ENCODE measurements around the gene TMEM192.
"Not testable (repeated sequence)": the region's sequence is repeated elsewhere in the genome, so short reads cannot be mapped to it uniquely, and the experiment has no call there.

The TMEM192 gene

DNA sequence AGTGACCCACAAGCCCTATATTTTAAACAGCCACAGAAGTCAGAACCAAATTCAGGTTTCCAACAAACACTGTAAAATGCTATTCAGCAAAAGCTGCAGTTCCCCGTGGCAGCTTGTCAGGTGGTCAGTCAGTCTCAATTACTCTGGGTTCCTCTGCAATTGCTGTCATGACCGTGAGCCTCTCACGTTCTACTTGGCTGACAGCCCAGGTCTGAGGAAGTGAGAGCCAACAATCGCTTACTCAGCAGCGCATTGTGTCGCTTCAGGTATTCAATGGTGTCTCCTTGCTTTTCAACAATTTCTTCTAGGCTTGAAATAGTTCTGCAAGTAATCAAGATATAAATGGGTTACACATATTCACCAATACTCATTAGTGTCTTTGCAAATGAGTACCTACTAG, 33.2 kb downstream of the TMEM192 start:
- TF ChIP-seq CTCF (IDR thresholded peaks at IDR 0.05; ENCODE audit: extremely low read depth, insufficient read depth, missing control alignments), result no peak
- in situ Hi-C loops (cut with MboI; ENCODE audit: low pct_unique_long_range_greater_than_20kb, low sequenced_read_pairs, unreplicated experiment), result no loop called here
- DNase-seq (ENCODE audit: low spot score), result peak; percentile 26

- in situ Hi-C loops (cut with MboI; ENCODE audit: low pct_unique_long_range_greater_than_20kb, low sequenced_read_pairs, unreplicated experiment), result no loop called here
- no peak for DNase-seq (ENCODE audit: low spot score)
- TF ChIP-seq CTCF (IDR thresholded peaks at IDR 0.05; ENCODE audit: extremely low read depth, insufficient read depth, missing control alignments), result no peak
Observed at GRCh38 chr4:165077034-165077578, 35.6 kb downstream of the TMEM192 start.

DNA sequence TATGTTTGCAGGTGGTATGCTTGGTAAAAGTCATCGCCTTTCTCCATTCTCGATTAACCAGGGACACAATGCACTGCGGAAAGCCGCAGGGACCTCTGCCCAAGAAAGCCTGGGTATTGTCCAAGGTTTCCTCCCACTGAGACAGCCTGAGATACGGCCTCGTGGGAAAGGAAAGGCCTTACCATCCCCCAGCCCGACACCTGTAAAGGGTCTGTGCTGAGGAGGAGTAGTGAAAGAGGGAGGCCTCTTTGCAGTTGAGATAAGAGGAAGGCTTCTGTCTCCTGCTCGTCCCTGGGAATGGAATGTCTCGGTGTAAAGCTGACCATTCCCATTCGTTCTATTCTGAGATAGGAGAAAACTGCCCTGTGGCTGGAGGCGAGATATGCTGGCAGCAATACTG, 39.3 kb downstream of the TMEM192 start:
- in situ Hi-C loops (cut with MboI; ENCODE audit: low pct_unique_long_range_greater_than_20kb, low sequenced_read_pairs, unreplicated experiment); DNase-seq (ENCODE audit: low spot score): not testable (repeated sequence)

GRCh38 chr4:165070560-165070959, 42.1 kb downstream of the TMEM192 start:
- no peak for TF ChIP-seq CTCF (IDR thresholded peaks at IDR 0.05; ENCODE audit: extremely low read depth, insufficient read depth, missing control alignments)
- in situ Hi-C loops (cut with MboI; ENCODE audit: low pct_unique_long_range_greater_than_20kb, low sequenced_read_pairs, unreplicated experiment), result no loop called here
- no peak for DNase-seq (ENCODE audit: low spot score)

DNA sequence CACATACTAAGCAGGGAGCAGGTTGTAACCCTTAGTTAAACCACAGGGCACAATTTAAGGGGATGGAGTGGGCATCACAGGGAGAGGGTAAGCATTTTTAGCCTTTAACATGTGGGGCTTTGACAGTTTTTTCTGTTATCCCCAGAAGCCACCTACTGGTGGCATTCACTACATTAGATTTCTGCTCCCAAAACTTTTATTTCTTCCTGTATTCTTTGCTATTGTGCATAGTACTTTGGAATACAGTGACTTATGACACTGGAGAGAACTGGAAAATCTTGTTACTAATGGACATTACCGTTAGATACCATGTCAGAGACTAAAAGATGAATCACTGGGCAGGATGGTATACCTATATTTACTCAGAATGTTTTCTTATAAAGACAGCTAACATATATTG, 51.7 kb downstream of the TMEM192 start:
- TF ChIP-seq CTCF (IDR thresholded peaks at IDR 0.05; ENCODE audit: extremely low read depth, insufficient read depth, missing control alignments), result no peak
- in situ Hi-C loops (cut with MboI; ENCODE audit: low pct_unique_long_range_greater_than_20kb, low sequenced_read_pairs, unreplicated experiment), result no loop called here
- DNase-seq (ENCODE audit: low spot score), result no peak

GRCh38 chr4:165059386-165059785, 53.3 kb downstream of the TMEM192 start:
- TF ChIP-seq CTCF (IDR thresholded peaks at IDR 0.05; ENCODE audit: extremely low read depth, insufficient read depth, missing control alignments), result no peak
- in situ Hi-C loops (cut with MboI; ENCODE audit: low pct_unique_long_range_greater_than_20kb, low sequenced_read_pairs, unreplicated experiment), result no loop called here
- no peak for DNase-seq (ENCODE audit: low spot score)

GRCh38 chr4:165058666-165059065, 54.0 kb downstream of the TMEM192 start:
- TF ChIP-seq CTCF (IDR thresholded peaks at IDR 0.05; ENCODE audit: extremely low read depth, insufficient read depth, missing control alignments), result no peak
- DNase-seq (ENCODE audit: low spot score), result no peak
- in situ Hi-C loops (cut with MboI; ENCODE audit: low pct_unique_long_range_greater_than_20kb, low sequenced_read_pairs, unreplicated experiment), result no loop called here
